Heart right ventricle (tissue), 16 donors: ENCODE data around the gene EYS. TPM values are rescaled to one million over a fixed set of nuclear protein-coding genes. Genes with fewer than 3 reads are reported as not detected.

ENCODE experiments used
- ATAC-seq, 8 donors: fragments of 200-7000 bp; cut with Tn5 transposase; one replicate each; pipeline ENCODE4 v1.9.1; 2020; ENCODE audit warnings: mild to moderate bottlenecking in 8 of 8, moderate library complexity in 8 of 8, moderate number of reproducible peaks in 1 of 8
- DNase-seq, 2 donors: peaks; one replicate each; pipeline ENCODE4 v3.0.0-alpha.2; 2020
- H3K27ac ChIP-seq, 10 donors: fragments of 200-600 bp; sonication (generic) in 2 of 10; one replicate each; pipeline versions ENCODE4 v1.5.0 to v1.8.0; 2020 to 2022; ENCODE audit warnings: mild to moderate bottlenecking in 3 of 10
- H3K27me3 ChIP-seq, 7 donors: fragments of 200-600 bp; one replicate each; pipeline ENCODE4 v1.8.0; 2021 to 2022; ENCODE audit warnings: mild to moderate bottlenecking in 2 of 7
- H3K36me3 ChIP-seq, 9 donors: fragments of 200-600 bp; sonication (generic) in 1 of 9; one replicate each; pipeline versions ENCODE4 v1.5.0 to v1.8.0; 2020 to 2022; ENCODE audit warnings: mild to moderate bottlenecking in 2 of 9
- H3K4me1 ChIP-seq, 9 donors: fragments of 200-600 bp; sonication (generic) in 1 of 9; one replicate each; pipeline versions ENCODE4 v1.5.0 to v1.8.0; 2020 to 2022; ENCODE audit warnings: mild to moderate bottlenecking in 4 of 9
- H3K4me3 ChIP-seq, 10 donors: fragments of 200-600 bp; sonication (generic) in 2 of 10; one replicate each; pipeline versions ENCODE4 v1.5.0 to v1.8.0; 2020 to 2022; ENCODE audit warnings: mild to moderate bottlenecking in 7 of 10, moderate library complexity in 2 of 10
- H3K9me3 ChIP-seq, 11 donors: fragments of 200-600 bp in 10 of 11; sonication (generic) in 2 of 11; one replicate each; pipeline versions ENCODE4 v1.5.0 to v1.8.0; 2013 to 2022; ENCODE audit warnings: mild to moderate bottlenecking in 2 of 11, control low read depth in 1 of 11, moderate library complexity in 1 of 11
- WGBS, 2 donors: extraction: QIAGEN DNeasy Blood & Tissue Kit; methylation state at CpG; one replicate each; pipeline ENCODE4 v1.1.7; 2013; ENCODE audit warnings: inconsistent platforms in 1 of 2; 5-methylcytosine and 5-hydroxymethylcytosine counted together
- intact Hi-C, 10 donors: fragments of 100-400 bp; cut with DNase I; formaldehyde crosslinking; loops; one replicate each; pipeline versions ENCODE4 v1.11.1 to v1.14.2; 2022
- polyA plus RNA-seq, 2 donors: library from polyadenylated mRNA; stranded (reverse); fragments of 200-250 nt; gene quantifications; one replicate each; pipeline ENCODE4 v1.2.3, GENCODE V29; 2013
- total RNA-seq, 10 donors: library from RNA; stranded (reverse); fragmentation: NEBNext Ultra II Directional in 3 of 10; extraction: Animal tissue kit (Norgen Biotek cat#: 25700) in 3 of 10; gene quantifications; one replicate each; pipeline versions ENCODE4 v1.2.1 to v1.2.4, GENCODE V29; 2021 to 2023
- TF ChIP-seq, protein P1 (sequence below), 9 donors: fragments of 200-600 bp; sonication (generic) in 2 of 9; IDR thresholded peaks; one replicate each; pipeline versions ENCODE4 v1.5.0 to v1.8.0; 2021 to 2022; ENCODE audit warnings: antibody characterized with exemption in 9 of 9, mild to moderate bottlenecking in 5 of 9, moderate library complexity in 1 of 9
- donor health status: Arrhythmogenic right ventricular cardiomyopathy.
- donor health status: ischemic (EF 13 %, LVEDD 7.1; RV severe dilation, severe dysfunction).
- donor health status: healthy with polysubstance abuse.
- donor health status: DM: no; HTN: yes; CAD: no.
- donor health status: DM: no; HTN: no; CAD: no.
- donor health status: ischemic (EF 25% LVEDD 6.9; RV normal size, moderate dysfunction).
- donor health status: ischemic (EF 25% LVEDD 5.7; RV mildly dilated, moderate dysfunction).
- donor health status: healthy.
- donor health status: DM: yes; HTN: yes; CAD: no.
- donor health status: Ischemic cardiomyopathy.
- donor health status: ischemic (EF 35%, LVEDD 5.7; RV mildly dilated, moderate dysfunction).
- donor health status: nonischemic (EF 11% LVEDD 7.7; RV severe dilation, severe dysfunction).
- donor health status: DM: yes; HTN: yes; CAD: no.
- donor health status: PGD.
- donor health status: ischemic (EF 29% LVEDD 5.4; RV normal size, mild dysfunction).
- donor health status: nonischemic (EF 23%, LVEDD 6.1; RV moderate dilation, normal function).

The EYS gene
- total and polyA plus RNA-seq, 12 donors, result 0.02 to 0.40 (median 0.18) TPM; not detected in 8

DNA sequence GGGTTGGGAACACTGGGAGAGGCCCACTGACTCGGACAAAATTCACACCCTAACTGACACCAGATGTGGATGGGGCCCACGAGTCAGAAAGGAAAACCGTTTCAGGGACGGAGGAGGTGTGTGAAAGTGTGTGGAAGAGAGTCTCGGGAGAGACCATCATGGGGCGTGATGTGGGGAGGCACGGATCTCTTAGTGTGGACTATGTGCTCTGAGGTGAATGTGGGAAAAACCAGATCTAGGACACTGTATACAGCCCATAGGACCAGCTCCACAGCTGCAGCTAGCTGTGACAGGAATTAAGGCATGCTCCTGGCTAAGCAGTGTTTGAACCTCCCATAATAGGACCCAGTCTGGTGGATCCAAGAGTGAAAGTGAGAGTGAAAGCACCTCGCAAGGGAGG lies 1380.1 kb downstream of the EYS start:
- intact Hi-C loops, result loop anchor here in 1 of 10 donors (5.0 kb wide), 1 partner anchor 405 kb away; no protein-coding TSS in a partner anchor
- Histone ChIP-seq H3K27me3 (no peaks in the 10 kb centered on the region), H3K4me1 (no peaks in the 10 kb centered on the region), H3K9me3 (no peaks in the 10 kb centered on the region), H3K27ac (no peak overlapping the region), H3K36me3 (no peaks in the 10 kb centered on the region), H3K4me3 (no peak overlapping the region)
- ATAC-seq, result no peak
- TF ChIP-seq, protein P1, sequence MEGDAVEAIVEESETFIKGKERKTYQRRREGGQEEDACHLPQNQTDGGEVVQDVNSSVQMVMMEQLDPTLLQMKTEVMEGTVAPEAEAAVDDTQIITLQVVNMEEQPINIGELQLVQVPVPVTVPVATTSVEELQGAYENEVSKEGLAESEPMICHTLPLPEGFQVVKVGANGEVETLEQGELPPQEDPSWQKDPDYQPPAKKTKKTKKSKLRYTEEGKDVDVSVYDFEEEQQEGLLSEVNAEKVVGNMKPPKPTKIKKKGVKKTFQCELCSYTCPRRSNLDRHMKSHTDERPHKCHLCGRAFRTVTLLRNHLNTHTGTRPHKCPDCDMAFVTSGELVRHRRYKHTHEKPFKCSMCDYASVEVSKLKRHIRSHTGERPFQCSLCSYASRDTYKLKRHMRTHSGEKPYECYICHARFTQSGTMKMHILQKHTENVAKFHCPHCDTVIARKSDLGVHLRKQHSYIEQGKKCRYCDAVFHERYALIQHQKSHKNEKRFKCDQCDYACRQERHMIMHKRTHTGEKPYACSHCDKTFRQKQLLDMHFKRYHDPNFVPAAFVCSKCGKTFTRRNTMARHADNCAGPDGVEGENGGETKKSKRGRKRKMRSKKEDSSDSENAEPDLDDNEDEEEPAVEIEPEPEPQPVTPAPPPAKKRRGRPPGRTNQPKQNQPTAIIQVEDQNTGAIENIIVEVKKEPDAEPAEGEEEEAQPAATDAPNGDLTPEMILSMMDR (IDR thresholded peaks at IDR 0.05), result no peak
- no peak for DNase-seq
- WGBS, 2 donors, result 87 to 90% methylated on average over 8 of the region's 8 CpGs

DNA sequence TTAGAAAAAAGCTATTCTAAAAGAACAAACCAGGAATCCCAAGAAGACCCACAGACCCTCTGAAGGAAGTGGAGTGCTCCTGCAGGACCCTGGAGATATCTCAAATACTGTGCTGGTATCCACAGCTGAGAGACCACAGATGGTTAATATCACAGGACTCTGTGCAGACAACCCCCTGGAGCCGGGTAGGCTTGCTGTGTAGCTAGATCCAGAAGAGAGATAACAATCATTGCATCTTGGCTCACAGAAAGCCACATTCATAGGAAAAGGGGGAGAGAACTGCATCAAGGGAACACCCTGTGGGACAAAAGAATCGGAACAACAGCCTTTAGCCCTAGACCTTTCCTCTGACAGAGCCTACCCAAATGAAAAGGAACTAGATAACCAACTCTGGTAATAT lies 1381.9 kb downstream of the EYS start:
- 36 to 45% methylated on average over 2 of the region's 2 CpGs for WGBS, 2 donors
- TF ChIP-seq, protein P1 (IDR thresholded peaks at IDR 0.05), result no peak

DNA sequence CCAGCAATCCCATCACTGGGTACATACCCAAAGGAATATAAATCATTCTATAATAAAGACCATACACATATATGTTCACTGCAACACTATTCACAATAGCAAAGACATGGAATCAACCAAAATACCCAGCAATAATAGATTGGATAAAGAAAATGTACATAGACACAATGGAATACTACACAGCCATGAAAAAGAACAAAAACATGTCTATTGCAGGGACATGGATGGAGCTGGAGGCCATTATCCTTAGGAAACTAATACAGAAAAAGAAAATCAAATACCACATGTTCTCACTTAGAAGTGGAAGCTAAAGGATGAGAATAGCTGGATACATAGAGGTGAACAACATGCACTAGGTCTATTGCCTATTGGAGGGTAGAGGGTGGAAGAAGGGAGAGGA lies 1396.8 kb downstream of the EYS start:
- H3K4me3 ChIP-seq, result no peak overlapping the region
- H3K27ac ChIP-seq, result no peak overlapping the region
- H3K9me3 ChIP-seq, result peaks cover 0 to 22% (median 0%) of the 10 kb centered on the region in 11 donors
- H3K27me3 ChIP-seq, result no peaks in the 10 kb centered on the region
- TF ChIP-seq, protein P1 (IDR thresholded peaks at IDR 0.05), result no peak
- no peaks in the 10 kb centered on the region for H3K36me3 ChIP-seq
- DNase-seq, result no peak
- no peaks in the 10 kb centered on the region for H3K4me1 ChIP-seq
- intact Hi-C loops, result no loop called here
- ATAC-seq, result no peak

More for the DNA sequence above, 1381.9 kb downstream of the EYS start:
- no peak overlapping the region for H3K4me3 ChIP-seq
- no peaks in the 10 kb centered on the region for H3K4me1 ChIP-seq
- H3K9me3 ChIP-seq, result peaks cover 0 to 7% (median 0%) of the 10 kb centered on the region in 11 donors
- ATAC-seq (no peak), DNase-seq (no peak)
- intact Hi-C loops, result loop anchor here in 1 of 10 donors (5.0 kb wide), 1 partner anchor 403 kb away; no protein-coding TSS in a partner anchor
- H3K27me3 ChIP-seq, result no peaks in the 10 kb centered on the region
- no peaks in the 10 kb centered on the region for H3K36me3 ChIP-seq
- no peak overlapping the region for H3K27ac ChIP-seq

DNA sequence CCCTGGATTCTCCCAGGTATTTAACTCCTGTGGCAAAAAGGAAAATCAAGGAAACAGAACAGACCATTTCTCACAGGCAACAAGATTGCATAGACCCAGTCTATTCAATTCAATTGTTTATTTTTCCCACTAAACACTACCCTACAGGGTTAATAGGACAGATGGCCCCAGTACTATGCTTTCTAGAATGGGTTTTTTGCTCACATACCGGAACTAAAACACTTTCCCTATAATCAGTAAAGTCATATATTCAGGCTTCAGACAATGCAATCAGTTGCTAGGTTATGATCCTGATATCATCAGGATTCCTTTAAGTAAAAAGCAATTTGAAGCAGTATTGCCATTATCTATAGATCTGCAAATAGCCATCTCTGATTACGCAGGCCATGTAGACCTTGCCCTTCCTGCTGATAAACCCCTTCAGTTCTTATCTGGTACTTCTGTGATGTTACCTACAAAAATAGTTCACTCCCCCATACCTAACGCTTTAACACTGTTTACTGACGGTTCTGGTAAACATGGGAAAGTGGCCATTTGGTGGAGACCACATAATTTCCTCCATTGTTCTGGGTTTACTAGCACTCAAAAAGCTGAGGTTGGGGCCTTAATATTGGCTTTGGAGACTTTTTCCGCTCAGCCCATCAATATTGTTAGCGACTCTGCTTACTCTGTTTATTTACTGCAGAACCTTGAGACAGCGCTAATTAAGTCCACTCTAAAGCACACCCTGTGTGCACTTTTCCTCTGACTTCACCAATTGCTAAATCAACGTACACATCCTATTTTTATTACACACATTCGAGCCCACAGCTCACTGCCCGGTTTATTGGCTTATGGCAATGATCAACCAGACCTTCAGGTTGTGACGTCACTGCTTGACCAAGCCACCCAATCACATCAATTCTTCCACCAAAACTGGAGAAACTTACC lies 1405.5 kb downstream of the EYS start:
- no peak for ATAC-seq
- intact Hi-C loops, result no loop called here

More for the DNA sequence above, 1405.5 kb downstream of the EYS start:
- 87 to 88% methylated on average over 11 of the region's 11 CpGs for WGBS, 2 donors
- Histone ChIP-seq H3K36me3 (no peaks in the 10 kb centered on the region), H3K27ac (no peak overlapping the region), H3K9me3 (peaks cover 0 to 48% (median 4%) of the 10 kb centered on the region in 11 donors), H3K4me1 (no peaks in the 10 kb centered on the region), H3K4me3 (no peak overlapping the region), H3K27me3 (no peaks in the 10 kb centered on the region)
- TF ChIP-seq, protein P1 (IDR thresholded peaks at IDR 0.05), result no peak
- DNase-seq, result no peak
